HG02642 (cell line): ENCODE measurements around the gene MRPS12.

Experiments used
- ATAC-seq: cut with Tn5 transposase; IDR thresholded peaks from one replicate; pipeline ENCODE4 v1.9.1; 2021; ENCODE audit warnings: mild to moderate bottlenecking; ENCODE audit not compliant: unreplicated experiment, poor library complexity

The MRPS12 gene

GRCh38 chr19:38970664-38971532, 40.2 kb downstream of the MRPS12 start:
- no peak for ATAC-seq

GRCh38 chr19:38971672-38972071, 40.9 kb downstream of the MRPS12 start:
- ATAC-seq = no peak

- ATAC-seq = no peak
Measured at GRCh38 chr19:38974624-38975213, 44.0 kb downstream of the MRPS12 start.

GRCh38 chr19:38975214-38975860, 44.6 kb downstream of the MRPS12 start, which contains the start of gene FBXO17:
FBXO17 (minus strand) TSS chr19:38975742; CDS start chr19:38950319, 25,423 bp downstream.
- ATAC-seq = no peak

- no peak for ATAC-seq
Measured at GRCh38 chr19:38975861-38976271, 45.1 kb downstream of the MRPS12 start.

GRCh38 chr19:38977445-38978325, 46.9 kb downstream of the MRPS12 start:
- peak; percentile 79 for ATAC-seq

GRCh38 chr19:38978326-38978689, 47.6 kb downstream of the MRPS12 start:
- no peak for ATAC-seq

- ATAC-seq = no peak
Measured at GRCh38 chr19:38979812-38980211, 49.1 kb downstream of the MRPS12 start.

- ATAC-seq = no peak
Measured at GRCh38 chr19:38980583-38981374, 50.0 kb downstream of the MRPS12 start.
